H9 (cell line): ENCODE results near the gene DMD. TPM values are rescaled to one million over a fixed set of nuclear protein-coding genes. Genes with fewer than 3 reads are reported as not detected.

Experiments used
- DNase-seq: peaks from one replicate; pipeline ENCODE4 v3.0.0-alpha.2; 2017
- H2AFZ ChIP-seq: one replicate; pipeline ENCODE4 v1.6.1; 2013; ENCODE audit warnings: mild to moderate bottlenecking, low read length, control low read depth, moderate library complexity
- H2AK5ac ChIP-seq: 2 replicates; pipeline ENCODE4 v1.6.1; 2013; ENCODE audit warnings: low read length, control low read depth, mixed read lengths; ENCODE audit not compliant: insufficient read length
- H2BK120ac ChIP-seq: one replicate; pipeline ENCODE4 v1.6.1; 2013; ENCODE audit warnings: low read depth, mild to moderate bottlenecking, low read length, control low read depth, inconsistent platforms; ENCODE audit not compliant: poor library complexity, severe bottlenecking
- H2BK12ac ChIP-seq: 2 replicates; pipeline ENCODE4 v1.6.1; 2013; ENCODE audit warnings: low read length, control low read depth, mixed read lengths, low read depth; ENCODE audit not compliant: insufficient read length
- H2BK15ac ChIP-seq: 2 replicates; pipeline ENCODE4 v1.6.1; 2013; ENCODE audit warnings: low read depth, low read length, control low read depth
- H2BK20ac ChIP-seq: one replicate; pipeline ENCODE4 v1.6.1; 2013; ENCODE audit warnings: low read depth, mild to moderate bottlenecking, low read length, control low read depth, inconsistent platforms; ENCODE audit not compliant: poor library complexity, severe bottlenecking
- H2BK5ac ChIP-seq: 2 replicates; pipeline ENCODE4 v1.6.1; 2013; ENCODE audit warnings: low read length, control low read depth, mixed read lengths; ENCODE audit not compliant: insufficient read length
- H3K14ac ChIP-seq: 2 replicates; pipeline ENCODE4 v1.6.1; 2013; ENCODE audit warnings: low read length, control low read depth; ENCODE audit not compliant: insufficient read depth
- H3K18ac ChIP-seq: 2 replicates; pipeline ENCODE4 v1.6.1; 2013; ENCODE audit warnings: low read depth, mild to moderate bottlenecking, mixed read lengths, low read length, control low read depth; ENCODE audit not compliant: insufficient read length
- H3K23ac ChIP-seq: 2 replicates; pipeline ENCODE4 v1.6.1; 2013; ENCODE audit warnings: low read length, control low read depth, mixed read lengths, low read depth; ENCODE audit not compliant: insufficient read length
- H3K23me2 ChIP-seq: 2 replicates; pipeline ENCODE4 v1.6.1; 2013; ENCODE audit warnings: low read depth, mild to moderate bottlenecking, mixed read lengths, low read length, control low read depth; ENCODE audit not compliant: insufficient read length, poor library complexity, severe bottlenecking
- H3K27ac ChIP-seq: 2 replicates; pipeline ENCODE4 v1.5.1; 2013; ENCODE audit warnings: low read length, control low read depth, mixed read lengths, low read depth; ENCODE audit not compliant: insufficient read length
- H3K27me3 ChIP-seq: 2 replicates; pipeline ENCODE4 v1.6.1; 2013; ENCODE audit warnings: low read length, control low read depth, inconsistent platforms; ENCODE audit not compliant: insufficient read depth
- H3K4ac ChIP-seq: 2 replicates; pipeline ENCODE4 v1.6.1; 2013; ENCODE audit warnings: low read depth, mild to moderate bottlenecking, control low read depth, inconsistent platforms, low read length, moderate library complexity
- H3K4me1 ChIP-seq: 2 replicates; pipeline ENCODE4 v1.6.1; 2013; ENCODE audit warnings: low read length, control low read depth, inconsistent platforms; ENCODE audit not compliant: insufficient read depth
- H3K4me2 ChIP-seq: 2 replicates; pipeline ENCODE4 v1.6.1; 2013; ENCODE audit warnings: low read length, control low read depth, mixed read lengths; ENCODE audit not compliant: insufficient read length, insufficient read depth
- H3K56ac ChIP-seq: 2 replicates; pipeline ENCODE4 v1.6.1; 2013; ENCODE audit warnings: low read depth, mild to moderate bottlenecking, mixed read lengths, low read length, control low read depth; ENCODE audit not compliant: insufficient read length
- H3K79me1 ChIP-seq: 2 replicates; pipeline ENCODE4 v1.6.1; 2013; ENCODE audit warnings: low read depth, mild to moderate bottlenecking, moderate library complexity, low read length, control low read depth, inconsistent platforms; ENCODE audit not compliant: insufficient read depth, poor library complexity, severe bottlenecking
- H3K79me2 ChIP-seq: 2 replicates; pipeline ENCODE4 v1.6.1; 2013; ENCODE audit warnings: low read length, control low read depth, inconsistent platforms; ENCODE audit not compliant: insufficient read depth
- H3K9ac ChIP-seq: 2 replicates; pipeline ENCODE4 v1.6.1; 2013; ENCODE audit warnings: low read length, control low read depth, mixed read lengths; ENCODE audit not compliant: insufficient read length; ENCODE audit errors: extremely low read depth
- H3K9me3 ChIP-seq: one replicate; pipeline ENCODE4 v1.6.1; 2013; ENCODE audit warnings: low read depth, low read length, inconsistent platforms; ENCODE audit not compliant: control insufficient read depth
- H3T11ph ChIP-seq: one replicate; pipeline ENCODE4 v1.6.1; 2013; ENCODE audit warnings: mild to moderate bottlenecking, low read length, control low read depth, inconsistent platforms
- H4K20me1 ChIP-seq: one replicate; pipeline ENCODE4 v1.6.1; 2013; ENCODE audit not compliant: control insufficient read depth, insufficient read length, insufficient read depth
- H4K5ac ChIP-seq: 2 replicates; pipeline ENCODE4 v1.6.1; 2013; ENCODE audit warnings: low read depth, mild to moderate bottlenecking, mixed read lengths, low read length, control low read depth; ENCODE audit not compliant: insufficient read length
- H4K8ac ChIP-seq: replicated peaks from 2 replicates; pipeline ENCODE4 v1.6.1; 2013; ENCODE audit warnings: low read length, control low read depth, mixed read lengths, low read depth; ENCODE audit not compliant: insufficient read length
- H4K91ac ChIP-seq: 2 replicates; pipeline ENCODE4 v1.6.1; 2013; ENCODE audit warnings: low read depth, mild to moderate bottlenecking, moderate library complexity, mixed read lengths, low read length, control low read depth; ENCODE audit not compliant: insufficient read length
- H3K27ac Mint-ChIP-seq, 3 experiments: 2 replicates in 2 of 3; 3 replicates in 1 of 3; pipeline ENCODE4 v1.8.0; 2020 to 2021; ENCODE audit warnings: mixed read lengths in 3 of 3, mild to moderate bottlenecking in 1 of 3, moderate library complexity in 1 of 3
- H3K27me3 Mint-ChIP-seq: 2 replicates; pipeline ENCODE4 v1.8.0; 2021; ENCODE audit warnings: low read depth, mild to moderate bottlenecking, moderate library complexity, mixed read lengths
- H3K36me3 Mint-ChIP-seq, 3 experiments: 2 replicates in 2 of 3; 3 replicates in 1 of 3; pipeline ENCODE4 v1.8.0; 2020 to 2021; ENCODE audit warnings: low read depth in 3 of 3, mixed read lengths in 3 of 3; ENCODE audit not compliant: insufficient read depth in 1 of 3
- H3K4me1 Mint-ChIP-seq, 2 experiments: 2 replicates each; pipeline ENCODE4 v1.8.0; 2020; ENCODE audit warnings: mixed read lengths in 2 of 2
- H3K4me3 Mint-ChIP-seq, 2 experiments: 2 replicates in 1 of 2; 3 replicates in 1 of 2; pipeline ENCODE4 v1.8.0; 2020 to 2021; ENCODE audit warnings: mild to moderate bottlenecking in 2 of 2, mixed read lengths in 2 of 2, moderate library complexity in 1 of 2
- H3K9me3 Mint-ChIP-seq, 2 experiments: 2 replicates in 1 of 2; 3 replicates in 1 of 2; pipeline ENCODE4 v1.8.0; 2020; ENCODE audit warnings: mild to moderate bottlenecking in 2 of 2, mixed read lengths in 2 of 2, moderate library complexity in 1 of 2
- CTCF ChIP-seq: fragments of 200-600 bp; sonication (generic); conservative IDR thresholded peaks from 3 replicates; pipeline ENCODE4 v1.8.0; 2021; ENCODE audit warnings: antibody characterized with exemption, mild to moderate bottlenecking
- WGBS: extraction: QIAGEN DNeasy Blood & Tissue Kit; methylation state at CpG from one replicate; pipeline ENCODE4 v1.1.7; 2013; ENCODE audit warnings: missing lambda C conversion rate, low lambda C conversion rate, mixed read lengths; ENCODE audit not compliant: insufficient read length; ENCODE audit errors: extremely low coverage; 5-methylcytosine and 5-hydroxymethylcytosine counted together
- total RNA-seq: library from RNA; stranded (reverse); gene quantifications from 2 replicates; pipeline ENCODE4 v1.2.1, GENCODE V29; 2021

The DMD gene
- total RNA-seq, 1 experiment from 2014 or later: 3.8 TPM

- Histone ChIP-seq H3K4ac (no peak overlapping the region), H3T11ph (no peak overlapping the region), H3K9me3 (no peaks in the 10 kb centered on the region), H3K27me3 (no peaks in the 10 kb centered on the region), H3K9ac (no peak overlapping the region), H2BK5ac (no peak overlapping the region), H2BK15ac (no peak overlapping the region), H2BK120ac (no peak overlapping the region), H2BK20ac (no peak overlapping the region), H4K91ac (no peak overlapping the region), H3K56ac (no peak overlapping the region), H3K79me2 (no peaks in the 10 kb centered on the region; the same call in 1 of the 2 replicates), H3K14ac (no peak overlapping the region), H3K23ac (no peak overlapping the region), H3K4me1 (no peaks in the 10 kb centered on the region), H2AFZ (no peak overlapping the region), H3K27ac (no peak overlapping the region), H3K79me1 (no peaks in the 10 kb centered on the region), H3K18ac (no peak overlapping the region), H4K20me1 (no peaks in the 10 kb centered on the region), H4K8ac (no peak overlapping the region), H2BK12ac (no peak overlapping the region), H3K4me2 (no peak overlapping the region), H2AK5ac (no peak overlapping the region), H4K5ac (no peak overlapping the region), H3K23me2 (no peaks in the 10 kb centered on the region)
- DNase-seq: no peak
- Mint-ChIP-seq H3K4me3 (no peak overlapping the region), H3K9me3 (peaks cover 45 to 49% of the 10 kb centered on the region in 2 experiments), H3K27ac (no peak overlapping the region), H3K4me1 (peaks cover 4 to 5% of the 10 kb centered on the region in 2 experiments; a peak in 3 of 4 replicates), H3K27me3 (no peaks in the 10 kb centered on the region), H3K36me3 (no peaks in the 10 kb centered on the region)
- WGBS: no CpG with 5 or more reads among the region's 3 CpGs
- no peak for TF ChIP-seq CTCF
Observed at GRCh38 chrX:31506928-31507327, 1704.4 kb downstream of the DMD start.
